ENCODE measurements around the gene COX19.

DNA sequence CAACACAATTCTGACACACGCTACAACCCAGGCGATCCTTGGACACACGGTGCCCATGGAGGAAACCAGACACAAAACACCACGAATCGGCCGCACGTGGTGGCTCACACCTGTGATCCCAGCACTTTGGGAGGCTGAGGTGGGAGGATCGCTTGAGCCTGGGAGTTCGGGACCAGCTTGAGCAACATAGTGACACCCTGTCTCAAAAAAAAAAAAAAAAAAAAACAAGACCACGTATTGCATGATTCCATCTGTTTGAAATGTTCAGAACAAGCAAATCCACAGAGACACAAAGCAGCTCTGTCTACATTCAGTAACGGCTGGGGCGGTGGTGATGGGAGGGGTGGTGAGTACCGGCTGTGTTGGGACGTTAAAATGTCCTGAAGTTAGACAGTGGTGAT is 46.0 kb downstream of the COX19 start:
- TF ChIP-seq, protein P1, sequence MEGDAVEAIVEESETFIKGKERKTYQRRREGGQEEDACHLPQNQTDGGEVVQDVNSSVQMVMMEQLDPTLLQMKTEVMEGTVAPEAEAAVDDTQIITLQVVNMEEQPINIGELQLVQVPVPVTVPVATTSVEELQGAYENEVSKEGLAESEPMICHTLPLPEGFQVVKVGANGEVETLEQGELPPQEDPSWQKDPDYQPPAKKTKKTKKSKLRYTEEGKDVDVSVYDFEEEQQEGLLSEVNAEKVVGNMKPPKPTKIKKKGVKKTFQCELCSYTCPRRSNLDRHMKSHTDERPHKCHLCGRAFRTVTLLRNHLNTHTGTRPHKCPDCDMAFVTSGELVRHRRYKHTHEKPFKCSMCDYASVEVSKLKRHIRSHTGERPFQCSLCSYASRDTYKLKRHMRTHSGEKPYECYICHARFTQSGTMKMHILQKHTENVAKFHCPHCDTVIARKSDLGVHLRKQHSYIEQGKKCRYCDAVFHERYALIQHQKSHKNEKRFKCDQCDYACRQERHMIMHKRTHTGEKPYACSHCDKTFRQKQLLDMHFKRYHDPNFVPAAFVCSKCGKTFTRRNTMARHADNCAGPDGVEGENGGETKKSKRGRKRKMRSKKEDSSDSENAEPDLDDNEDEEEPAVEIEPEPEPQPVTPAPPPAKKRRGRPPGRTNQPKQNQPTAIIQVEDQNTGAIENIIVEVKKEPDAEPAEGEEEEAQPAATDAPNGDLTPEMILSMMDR (conservative IDR thresholded peaks at IDR 0.05 in 1 of 2, IDR thresholded peaks at IDR 0.05 in 1 of 2; ENCODE audit: low read depth in 1 of 2, low read length in 2 of 2), result no peak
- no peak for TF ChIP-seq EZH2 (IDR thresholded peaks at IDR 0.05; ENCODE audit: low read length, missing control alignments)

All from fibroblast of lung (primary cell).